Measurements from ENCODE around the gene RECQL5.

The RECQL5 gene

DNA sequence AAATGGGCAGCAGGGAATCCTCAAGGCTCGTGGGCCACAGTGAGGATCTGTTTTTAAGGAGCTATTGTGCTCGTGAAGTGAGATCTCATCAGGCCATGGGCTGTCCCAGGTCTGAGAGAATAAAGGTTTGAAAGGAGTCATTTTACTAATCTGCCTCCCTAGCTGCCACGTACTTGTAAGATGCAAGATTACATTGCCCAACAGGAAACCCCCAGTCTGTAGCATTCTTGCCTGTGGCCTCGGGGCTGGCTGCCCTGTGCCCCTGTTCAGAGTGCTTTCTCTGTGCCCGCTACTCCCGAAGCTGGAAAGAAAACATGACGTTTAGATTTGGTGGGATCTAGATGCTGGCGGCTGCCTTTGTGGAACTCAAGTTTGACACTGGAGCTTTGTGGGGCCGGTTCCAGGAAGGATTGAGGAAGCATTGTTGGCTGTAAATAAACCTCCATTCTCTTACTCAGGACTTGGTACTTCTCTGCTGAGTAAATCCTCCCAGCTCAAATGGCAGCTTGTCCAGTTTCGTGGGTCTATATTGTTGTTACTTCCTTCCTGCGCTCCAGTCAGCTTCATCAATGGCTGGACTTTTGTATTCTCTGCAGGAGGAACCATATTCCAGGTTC lies 21.4 kb upstream of the RECQL5 start:
- Histone ChIP-seq H3K9me3 (ENCODE audit: control insufficient read depth in 1 of 2, low read length in 2 of 2) (no peaks in the 10 kb centered on the region), H3K4me3 (ENCODE audit: low read depth in 1 of 2, low read length in 2 of 2) (no peak overlapping the region), H3K27me3 (ENCODE audit: control insufficient read depth in 1 of 2, insufficient read depth in 2 of 2, low read length in 2 of 2) (no peaks in the 10 kb centered on the region), H3K9ac (ENCODE audit: low read depth in 1 of 2, low read length in 2 of 2) (peak overlapping the region in 1 of 2 donors; percentile 15), H3K4me1 (ENCODE audit: control insufficient read depth in 1 of 2, insufficient read depth in 2 of 2, low read length in 2 of 2) (peaks cover 73 to 82% of the 10 kb centered on the region in 2 donors), H3K36me3 (ENCODE audit: control insufficient read depth in 1 of 2, insufficient read depth in 2 of 2, low read length in 2 of 2) (peaks cover 0 to 19% of the 10 kb centered on the region in 2 donors), H3K27ac (ENCODE audit: low read depth, low read length) (peak overlapping the region; percentile 17)

DNA sequence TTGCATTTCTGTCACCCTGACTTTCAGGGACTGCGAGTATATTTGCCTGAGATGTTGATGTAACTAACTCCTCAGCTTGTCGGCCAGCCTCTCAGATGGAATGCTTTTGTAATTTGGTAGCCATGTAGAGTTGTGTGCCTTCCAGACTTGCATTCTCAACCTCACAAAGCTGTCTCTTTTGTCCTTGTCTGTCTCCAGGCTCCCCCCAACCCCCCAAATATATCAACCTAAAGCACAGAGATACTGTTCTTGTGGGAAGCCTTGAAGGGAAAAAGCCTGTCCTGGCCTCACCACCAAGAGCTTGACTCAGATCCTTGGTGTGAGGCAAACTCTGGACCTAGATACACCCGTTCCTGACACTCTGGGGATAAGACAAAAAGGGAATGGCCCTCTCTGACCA lies 18.5 kb upstream of the RECQL5 start:
- Histone ChIP-seq H3K27ac (ENCODE audit: low read depth, low read length) (no peak overlapping the region), H3K4me1 (ENCODE audit: control insufficient read depth in 1 of 2, insufficient read depth in 2 of 2, low read length in 2 of 2) (peaks cover 52 to 55% of the 10 kb centered on the region in 2 donors), H3K4me3 (ENCODE audit: low read depth in 1 of 2, low read length in 2 of 2) (no peak overlapping the region), H3K36me3 (ENCODE audit: control insufficient read depth in 1 of 2, insufficient read depth in 2 of 2, low read length in 2 of 2) (peaks cover 0 to 11% of the 10 kb centered on the region in 2 donors), H3K27me3 (ENCODE audit: control insufficient read depth in 1 of 2, insufficient read depth in 2 of 2, low read length in 2 of 2) (no peaks in the 10 kb centered on the region), H3K9ac (ENCODE audit: low read depth in 1 of 2, low read length in 2 of 2) (peak overlapping the region in 1 of 2 donors; percentile 40), H3K9me3 (ENCODE audit: control insufficient read depth in 1 of 2, low read length in 2 of 2) (no peaks in the 10 kb centered on the region)

DNA sequence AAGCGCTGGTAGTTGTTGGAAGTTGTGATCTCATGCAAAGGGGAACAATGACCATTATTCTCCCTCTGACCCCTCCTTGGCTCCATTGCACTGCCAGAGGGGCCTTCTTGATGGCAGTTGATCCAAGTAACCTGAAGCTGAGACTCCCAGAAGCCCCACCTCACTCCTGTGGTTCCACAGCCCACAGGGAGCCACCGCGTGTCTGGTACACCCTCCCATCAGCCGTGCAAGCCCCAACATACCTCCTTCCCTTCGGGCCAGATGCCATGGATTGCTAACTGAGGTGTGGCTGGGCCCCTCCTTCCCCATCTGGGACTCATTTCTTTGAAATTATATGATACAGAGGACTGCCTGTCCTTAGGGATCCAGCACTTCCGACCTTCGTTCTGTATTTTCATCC lies 18.0 kb upstream of the RECQL5 start:
- Histone ChIP-seq H3K9ac (ENCODE audit: low read depth in 1 of 2, low read length in 2 of 2) (peak overlapping the region in 1 of 2 donors; percentile 40), H3K27ac (ENCODE audit: low read depth, low read length) (peak overlapping the region; percentile 27), H3K27me3 (ENCODE audit: control insufficient read depth in 1 of 2, insufficient read depth in 2 of 2, low read length in 2 of 2) (no peaks in the 10 kb centered on the region), H3K4me1 (ENCODE audit: control insufficient read depth in 1 of 2, insufficient read depth in 2 of 2, low read length in 2 of 2) (peaks cover 47 to 52% of the 10 kb centered on the region in 2 donors), H3K4me3 (ENCODE audit: low read depth in 1 of 2, low read length in 2 of 2) (peak overlapping the region in 1 of 2 donors; percentile 4), H3K9me3 (ENCODE audit: control insufficient read depth in 1 of 2, low read length in 2 of 2) (no peaks in the 10 kb centered on the region), H3K36me3 (ENCODE audit: control insufficient read depth in 1 of 2, insufficient read depth in 2 of 2, low read length in 2 of 2) (peaks cover 0 to 9% of the 10 kb centered on the region in 2 donors)

DNA sequence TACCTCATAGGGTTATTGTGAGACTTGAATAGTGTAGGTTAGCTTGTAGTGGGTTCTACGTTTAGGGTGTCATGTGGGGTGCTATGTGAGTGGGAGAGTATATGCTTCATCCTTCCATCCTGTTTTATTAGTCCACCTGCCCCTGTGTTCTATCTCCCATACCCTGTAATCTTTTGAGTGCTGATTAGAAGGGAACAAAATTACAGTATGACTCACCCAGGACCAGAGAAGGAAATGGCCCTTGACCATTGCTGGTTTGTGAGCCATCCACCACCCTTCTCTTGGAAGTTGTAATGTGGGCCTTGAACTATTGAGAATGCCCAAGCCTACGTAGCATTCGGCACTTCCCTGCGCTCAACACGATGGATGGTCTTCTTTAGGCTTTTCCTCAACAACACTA lies 17.3 kb upstream of the RECQL5 start:
- Histone ChIP-seq H3K27ac (ENCODE audit: low read depth, low read length) (peak overlapping the region; percentile 49), H3K4me3 (ENCODE audit: low read depth in 1 of 2, low read length in 2 of 2) (peak overlapping the region; percentile 4 to 13), H3K4me1 (ENCODE audit: control insufficient read depth in 1 of 2, insufficient read depth in 2 of 2, low read length in 2 of 2) (peaks cover 47 to 53% of the 10 kb centered on the region in 2 donors), H3K9me3 (ENCODE audit: control insufficient read depth in 1 of 2, low read length in 2 of 2) (no peaks in the 10 kb centered on the region), H3K27me3 (ENCODE audit: control insufficient read depth in 1 of 2, insufficient read depth in 2 of 2, low read length in 2 of 2) (no peaks in the 10 kb centered on the region), H3K9ac (ENCODE audit: low read depth in 1 of 2, low read length in 2 of 2) (peak overlapping the region; percentile 24 to 51), H3K36me3 (ENCODE audit: control insufficient read depth in 1 of 2, insufficient read depth in 2 of 2, low read length in 2 of 2) (peaks cover 0 to 9% of the 10 kb centered on the region in 2 donors)

DNA sequence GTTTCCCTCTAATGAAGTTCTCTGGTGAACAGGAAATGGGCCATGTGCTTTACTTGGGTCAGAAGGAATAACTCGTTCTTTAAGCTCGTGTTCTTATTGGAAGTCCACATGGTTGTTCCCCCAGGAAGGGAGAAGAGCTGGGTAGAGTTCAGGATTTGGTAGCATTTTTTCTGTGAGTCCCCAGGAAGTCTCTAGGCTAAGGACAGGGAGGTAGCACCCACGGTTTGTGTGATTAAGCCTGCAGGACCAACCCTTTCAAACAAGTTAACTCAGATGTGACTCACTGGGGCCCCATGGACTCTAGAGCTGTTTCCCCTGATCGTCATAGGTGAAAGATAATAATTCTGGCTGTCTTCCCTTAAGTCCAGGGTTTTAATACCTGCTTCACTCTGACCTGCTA lies 16.6 kb upstream of the RECQL5 start:
- Histone ChIP-seq H3K27ac (ENCODE audit: low read depth, low read length) (peak overlapping the region; percentile 56), H3K9ac (ENCODE audit: low read depth in 1 of 2, low read length in 2 of 2) (peak overlapping the region; percentile 44 to 51), H3K9me3 (ENCODE audit: control insufficient read depth in 1 of 2, low read length in 2 of 2) (no peaks in the 10 kb centered on the region), H3K4me3 (ENCODE audit: low read depth in 1 of 2, low read length in 2 of 2) (no peak overlapping the region), H3K4me1 (ENCODE audit: control insufficient read depth in 1 of 2, insufficient read depth in 2 of 2, low read length in 2 of 2) (peaks cover 43 to 48% of the 10 kb centered on the region in 2 donors), H3K36me3 (ENCODE audit: control insufficient read depth in 1 of 2, insufficient read depth in 2 of 2, low read length in 2 of 2) (peaks cover 0 to 9% of the 10 kb centered on the region in 2 donors), H3K27me3 (ENCODE audit: control insufficient read depth in 1 of 2, insufficient read depth in 2 of 2, low read length in 2 of 2) (no peaks in the 10 kb centered on the region)

DNA sequence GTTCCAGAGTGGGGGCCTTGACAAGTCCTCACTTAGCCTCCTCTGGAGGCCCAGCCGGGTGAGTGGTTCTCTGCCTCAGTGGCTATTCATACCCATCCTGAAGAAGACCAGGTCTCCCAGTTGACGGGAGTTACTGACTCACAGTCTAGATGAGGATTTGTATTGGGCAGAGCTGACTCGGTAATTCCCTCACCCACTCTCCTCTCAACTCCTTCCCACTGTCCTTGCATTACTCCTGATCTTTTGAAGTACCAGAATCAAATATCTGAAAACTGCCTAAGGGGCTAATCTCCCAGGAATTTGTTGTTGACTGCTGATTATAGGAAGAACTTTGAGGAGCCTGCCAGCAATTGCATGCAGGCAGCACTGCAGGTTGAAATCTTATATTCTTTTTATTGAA lies 14.3 kb upstream of the RECQL5 start:
- Histone ChIP-seq H3K9me3 (ENCODE audit: control insufficient read depth in 1 of 2, low read length in 2 of 2) (no peaks in the 10 kb centered on the region), H3K27ac (ENCODE audit: low read depth, low read length) (no peak overlapping the region), H3K4me3 (ENCODE audit: low read depth in 1 of 2, low read length in 2 of 2) (no peak overlapping the region), H3K9ac (ENCODE audit: low read depth in 1 of 2, low read length in 2 of 2) (no peak overlapping the region), H3K36me3 (ENCODE audit: control insufficient read depth in 1 of 2, insufficient read depth in 2 of 2, low read length in 2 of 2) (peaks cover 6 to 14% of the 10 kb centered on the region in 2 donors), H3K27me3 (ENCODE audit: control insufficient read depth in 1 of 2, insufficient read depth in 2 of 2, low read length in 2 of 2) (no peaks in the 10 kb centered on the region), H3K4me1 (ENCODE audit: control insufficient read depth in 1 of 2, insufficient read depth in 2 of 2, low read length in 2 of 2) (peaks cover 32 to 37% of the 10 kb centered on the region in 2 donors)

DNA sequence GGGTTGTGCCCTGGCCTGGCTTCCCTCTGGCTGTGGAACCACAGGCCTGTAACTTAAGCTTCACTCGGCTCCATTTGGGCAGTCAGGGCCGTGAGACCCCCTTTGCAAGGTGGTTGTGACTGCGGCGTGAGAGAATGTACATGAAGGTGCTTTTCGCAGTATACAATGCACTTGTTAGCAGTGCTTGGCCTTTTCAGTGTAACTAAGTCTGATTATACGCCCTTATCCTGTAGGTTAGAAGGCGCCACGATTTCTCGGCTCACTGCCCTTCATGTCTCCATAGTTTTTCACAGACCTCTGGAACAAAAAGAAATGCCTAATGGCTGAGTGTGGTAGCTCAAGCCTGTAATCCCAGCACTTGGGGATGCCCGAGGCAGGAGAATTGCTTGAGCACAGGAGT lies 13.5 kb upstream of the RECQL5 start:
- Histone ChIP-seq H3K9ac (ENCODE audit: low read depth in 1 of 2, low read length in 2 of 2) (no peak overlapping the region), H3K9me3 (ENCODE audit: control insufficient read depth in 1 of 2, low read length in 2 of 2) (no peaks in the 10 kb centered on the region), H3K27ac (ENCODE audit: low read depth, low read length) (no peak overlapping the region), H3K36me3 (ENCODE audit: control insufficient read depth in 1 of 2, insufficient read depth in 2 of 2, low read length in 2 of 2) (peaks cover 6 to 19% of the 10 kb centered on the region in 2 donors), H3K4me3 (ENCODE audit: low read depth in 1 of 2, low read length in 2 of 2) (no peak overlapping the region), H3K27me3 (ENCODE audit: control insufficient read depth in 1 of 2, insufficient read depth in 2 of 2, low read length in 2 of 2) (no peaks in the 10 kb centered on the region), H3K4me1 (ENCODE audit: control insufficient read depth in 1 of 2, insufficient read depth in 2 of 2, low read length in 2 of 2) (peaks cover 28 to 32% of the 10 kb centered on the region in 2 donors)

DNA sequence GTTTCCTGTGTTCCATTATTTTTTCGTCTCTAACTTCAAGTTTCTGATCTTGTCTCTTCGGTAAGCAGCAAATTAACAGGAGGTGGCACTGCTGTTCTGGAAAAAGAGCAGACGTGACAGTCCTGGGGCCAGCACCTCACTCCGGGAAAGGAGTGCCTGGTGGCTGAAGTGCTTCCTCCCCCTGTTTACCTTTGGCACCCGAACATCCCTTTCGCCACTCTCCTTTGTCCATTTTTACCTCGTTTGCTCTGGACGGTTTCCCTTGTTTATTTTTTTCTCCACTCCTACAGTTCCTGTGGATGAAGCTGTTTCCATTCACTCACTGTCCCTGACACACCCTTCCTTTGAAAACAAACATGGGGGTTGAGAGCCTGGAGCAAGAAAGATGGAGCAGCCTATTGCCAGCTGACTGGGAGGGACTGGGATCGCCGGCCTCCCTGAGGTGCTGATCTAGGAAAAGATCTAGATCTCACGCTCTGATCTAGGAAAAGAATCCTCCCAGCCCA lies 12.8 kb upstream of the RECQL5 start:
- Histone ChIP-seq H3K9ac (ENCODE audit: low read depth in 1 of 2, low read length in 2 of 2) (no peak overlapping the region), H3K36me3 (ENCODE audit: control insufficient read depth in 1 of 2, insufficient read depth in 2 of 2, low read length in 2 of 2) (peaks cover 6 to 19% of the 10 kb centered on the region in 2 donors), H3K4me1 (ENCODE audit: control insufficient read depth in 1 of 2, insufficient read depth in 2 of 2, low read length in 2 of 2) (peaks cover 22 to 25% of the 10 kb centered on the region in 2 donors), H3K27ac (ENCODE audit: low read depth, low read length) (no peak overlapping the region), H3K9me3 (ENCODE audit: control insufficient read depth in 1 of 2, low read length in 2 of 2) (no peaks in the 10 kb centered on the region), H3K27me3 (ENCODE audit: control insufficient read depth in 1 of 2, insufficient read depth in 2 of 2, low read length in 2 of 2) (no peaks in the 10 kb centered on the region), H3K4me3 (ENCODE audit: low read depth in 1 of 2, low read length in 2 of 2) (no peak overlapping the region)

DNA sequence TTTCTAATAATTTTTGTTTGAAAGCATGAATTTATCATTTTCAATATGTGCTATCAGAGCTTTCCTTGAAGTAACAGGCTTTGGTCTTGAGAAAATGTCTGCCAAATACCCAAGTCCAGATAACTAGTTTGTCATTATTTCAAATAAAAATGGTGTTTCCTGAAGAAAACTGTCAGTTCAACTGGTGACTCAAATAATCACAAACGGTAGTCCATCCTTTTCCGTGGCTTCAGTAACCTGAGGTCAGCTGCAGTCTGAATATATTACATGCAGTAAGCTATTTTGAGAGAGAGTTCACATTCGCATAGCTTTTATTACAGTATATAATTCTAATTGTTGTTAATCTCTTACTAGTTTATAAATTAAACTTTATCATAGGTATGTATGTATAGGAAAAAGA lies 9.5 kb upstream of the RECQL5 start:
- peaks cover 25 to 41% of the 10 kb centered on the region in 2 donors for H3K36me3 ChIP-seq (ENCODE audit: control insufficient read depth in 1 of 2, insufficient read depth in 2 of 2, low read length in 2 of 2)
- H3K27ac ChIP-seq (ENCODE audit: low read depth, low read length): no peak overlapping the region
- peaks cover 8 to 10% of the 10 kb centered on the region in 2 donors for H3K4me1 ChIP-seq (ENCODE audit: control insufficient read depth in 1 of 2, insufficient read depth in 2 of 2, low read length in 2 of 2)
- H3K4me3 ChIP-seq (ENCODE audit: low read depth in 1 of 2, low read length in 2 of 2): no peak overlapping the region
- H3K9ac ChIP-seq (ENCODE audit: low read depth in 1 of 2, low read length in 2 of 2): no peak overlapping the region
- no peaks in the 10 kb centered on the region for H3K27me3 ChIP-seq (ENCODE audit: control insufficient read depth in 1 of 2, insufficient read depth in 2 of 2, low read length in 2 of 2)
- no peaks in the 10 kb centered on the region for H3K9me3 ChIP-seq (ENCODE audit: control insufficient read depth in 1 of 2, low read length in 2 of 2)

DNA sequence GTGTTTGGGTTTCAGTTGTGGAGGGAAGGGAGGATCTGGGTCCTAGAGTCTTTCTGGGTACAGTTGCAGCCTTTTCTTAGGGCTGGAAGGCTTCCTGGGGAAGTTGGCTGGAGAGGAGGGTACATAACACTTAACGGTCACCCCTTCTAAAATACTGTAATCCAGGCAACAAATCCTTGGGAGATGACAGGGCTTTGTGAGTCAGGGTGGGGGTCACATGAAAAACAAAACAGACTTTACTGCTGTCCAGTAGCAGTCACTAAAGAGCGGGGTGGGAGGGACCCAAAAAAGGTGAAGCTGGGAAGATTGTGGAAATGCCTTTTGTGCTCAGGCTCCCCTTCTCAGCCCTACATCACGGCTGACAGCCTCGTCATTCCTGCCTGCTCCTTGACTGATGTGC lies 6.5 kb upstream of the RECQL5 start:
- Histone ChIP-seq H3K9ac (ENCODE audit: low read depth in 1 of 2, low read length in 2 of 2) (no peak overlapping the region), H3K4me1 (ENCODE audit: control insufficient read depth in 1 of 2, insufficient read depth in 2 of 2, low read length in 2 of 2) (peaks cover under 1 to 1% of the 10 kb centered on the region in 2 donors), H3K36me3 (ENCODE audit: control insufficient read depth in 1 of 2, insufficient read depth in 2 of 2, low read length in 2 of 2) (peaks cover 32 to 52% of the 10 kb centered on the region in 2 donors), H3K27ac (ENCODE audit: low read depth, low read length) (no peak overlapping the region), H3K27me3 (ENCODE audit: control insufficient read depth in 1 of 2, insufficient read depth in 2 of 2, low read length in 2 of 2) (no peaks in the 10 kb centered on the region), H3K4me3 (ENCODE audit: low read depth in 1 of 2, low read length in 2 of 2) (no peak overlapping the region), H3K9me3 (ENCODE audit: control insufficient read depth in 1 of 2, low read length in 2 of 2) (no peaks in the 10 kb centered on the region)
